Activated CD8-positive, alpha-beta memory T cell treated with anti-CD3 and anti-CD28 coated beads for 4 hours (primary cell): ENCODE results near the gene CACNA1D.

Source experiments
- DNase-seq, 2 donors: peaks; one replicate each; pipeline ENCODE4 v3.0.0-alpha.2; 2020; ENCODE audit warnings: low read depth in 2 of 2

The CACNA1D gene

DNA sequence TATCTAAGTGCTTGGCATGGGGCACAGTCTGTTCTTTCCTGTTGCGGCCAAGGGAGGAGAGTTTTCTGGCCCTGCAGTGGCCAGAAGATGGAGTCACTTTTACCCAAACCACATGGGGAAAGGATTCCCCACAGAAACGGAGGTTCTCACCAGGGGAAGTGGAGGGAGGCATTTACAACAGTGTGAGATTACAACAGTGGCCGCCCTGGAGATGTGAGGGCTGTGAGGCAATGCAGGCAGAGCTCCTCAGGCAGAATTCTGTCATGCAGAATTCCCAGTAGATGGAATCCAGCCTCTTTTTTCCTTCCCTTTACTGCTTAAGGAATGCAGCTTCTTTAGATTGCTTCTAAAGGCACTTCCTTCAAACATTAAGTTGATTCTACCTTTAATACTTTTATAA, 83.1 kb downstream of the CACNA1D start:
- DNase-seq, result no peak

- DNase-seq, result no peak
Measured at GRCh38 chr3:53579636-53580035, 85.2 kb downstream of the CACNA1D start.

DNA sequence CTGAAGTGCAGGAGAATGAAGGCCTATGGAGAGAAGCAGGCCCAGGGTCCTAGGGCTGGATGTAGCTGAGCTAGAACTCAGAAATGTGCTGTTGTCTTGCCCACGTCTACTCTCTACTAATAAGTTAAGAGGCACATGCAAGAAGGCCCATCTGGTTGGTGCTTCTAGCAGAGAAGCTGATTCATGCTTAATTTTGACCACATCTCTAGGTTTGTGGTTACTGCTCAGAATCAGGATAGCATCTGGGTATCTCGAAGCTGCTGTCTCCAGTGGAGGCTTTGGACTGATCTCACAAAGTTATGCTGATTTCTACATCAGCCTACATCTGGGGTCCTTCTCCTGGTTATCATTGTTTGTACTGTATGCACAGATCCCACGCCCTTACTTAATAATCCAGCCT, 87.3 kb downstream of the CACNA1D start:
- no peak for DNase-seq

GRCh38 chr3:53583161-53583690, 88.8 kb downstream of the CACNA1D start:
- DNase-seq, result no peak

DNA sequence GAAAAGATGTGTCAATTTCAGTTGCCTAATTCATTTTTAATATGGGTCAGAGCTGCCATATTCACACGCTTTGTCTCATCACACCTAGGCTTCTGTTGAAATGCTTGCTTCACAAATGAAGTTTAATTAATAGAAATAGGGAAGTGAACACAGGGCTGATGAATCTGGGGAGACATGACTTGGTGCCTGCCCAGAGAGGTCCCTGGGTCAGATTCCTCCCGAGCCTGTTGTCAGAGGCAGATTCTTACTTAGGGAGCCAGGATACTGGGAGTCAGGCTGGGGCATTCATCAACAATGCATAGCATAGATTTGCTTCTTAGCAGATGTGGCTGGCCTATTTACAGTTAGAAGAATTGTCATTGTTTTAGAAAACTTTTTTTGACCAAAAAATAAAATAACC, 90.6 kb downstream of the CACNA1D start:
- DNase-seq, result no peak

- DNase-seq, result no peak
Measured at GRCh38 chr3:53585627-53586026, 91.2 kb downstream of the CACNA1D start.

DNA sequence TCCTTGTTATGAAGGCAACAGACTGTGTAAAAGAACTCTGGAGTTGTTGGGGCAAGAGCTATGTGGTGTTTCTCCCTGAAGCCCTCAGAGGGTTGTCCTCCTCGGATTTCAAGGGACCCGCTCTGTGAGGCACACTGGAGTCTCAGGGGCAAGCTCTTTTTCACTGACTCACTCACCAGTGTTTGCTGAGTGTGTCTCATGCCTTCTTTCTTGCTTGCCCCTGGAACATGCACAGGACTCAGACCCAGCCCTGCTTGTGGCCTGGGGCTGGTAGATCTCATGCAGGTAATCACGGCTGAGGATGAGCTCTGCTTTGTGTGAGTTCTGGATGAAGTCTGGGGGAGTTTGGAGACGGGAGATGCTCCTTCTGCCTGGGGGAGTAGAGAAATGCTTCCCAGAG, 93.7 kb downstream of the CACNA1D start:
- DNase-seq, result no peak

DNA sequence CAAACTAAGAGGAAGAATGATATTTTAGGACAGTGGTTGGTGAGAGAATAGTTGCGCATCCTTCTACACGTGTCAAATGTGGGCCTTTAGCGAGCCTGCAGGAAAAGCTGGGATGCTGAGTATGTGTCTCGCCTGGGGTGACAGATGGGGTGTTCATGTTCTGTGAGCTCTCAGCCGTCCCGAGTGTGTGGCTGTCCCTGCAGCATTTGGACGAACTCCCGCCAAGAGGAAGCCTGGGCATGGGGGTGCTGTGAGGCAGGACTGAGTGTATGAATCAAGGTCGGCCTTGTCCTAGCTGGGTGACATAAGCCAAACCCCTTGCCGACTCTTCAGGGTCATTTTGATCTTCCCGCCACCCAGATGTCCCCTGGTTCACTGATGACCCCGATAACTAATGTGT, 94.8 kb downstream of the CACNA1D start:
- no peak for DNase-seq

- DNase-seq, result no peak
Measured at GRCh38 chr3:53589806-53590205, 95.4 kb downstream of the CACNA1D start.

GRCh38 chr3:53590606-53591005, 96.2 kb downstream of the CACNA1D start:
- no peak for DNase-seq

- DNase-seq, result no peak
Measured at GRCh38 chr3:53591646-53592045, 97.2 kb downstream of the CACNA1D start.

- no peak for DNase-seq
Measured at GRCh38 chr3:53592862-53593261, 98.5 kb downstream of the CACNA1D start.

- DNase-seq, result no peak
Measured at GRCh38 chr3:53593611-53594010, 99.2 kb downstream of the CACNA1D start.

- no peak for DNase-seq
Measured at GRCh38 chr3:53594276-53594675, 99.9 kb downstream of the CACNA1D start.

DNA sequence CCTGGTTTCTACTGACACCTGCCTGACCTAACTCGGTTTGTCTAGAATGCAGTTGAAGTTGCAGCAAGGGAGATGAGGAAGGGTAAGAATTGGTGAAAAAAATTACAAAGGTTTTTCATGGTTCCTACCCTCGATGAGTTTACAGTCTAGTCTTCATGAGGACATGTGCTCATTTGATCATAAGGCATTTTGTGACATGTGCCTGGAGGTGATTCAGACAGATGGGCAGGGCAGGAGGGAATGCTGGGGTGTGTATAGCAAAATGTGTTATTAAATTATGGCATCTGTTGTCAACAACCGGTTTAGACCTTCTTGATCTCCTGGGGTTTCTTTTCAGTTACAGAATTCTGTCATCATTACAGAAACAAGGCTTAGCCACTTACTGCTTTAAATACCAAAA, 101.2 kb downstream of the CACNA1D start:
- no peak for DNase-seq

- no peak for DNase-seq
Measured at GRCh38 chr3:53597136-53597915, 102.9 kb downstream of the CACNA1D start.

GRCh38 chr3:53599771-53600170, 105.4 kb downstream of the CACNA1D start:
- DNase-seq, result no peak

DNA sequence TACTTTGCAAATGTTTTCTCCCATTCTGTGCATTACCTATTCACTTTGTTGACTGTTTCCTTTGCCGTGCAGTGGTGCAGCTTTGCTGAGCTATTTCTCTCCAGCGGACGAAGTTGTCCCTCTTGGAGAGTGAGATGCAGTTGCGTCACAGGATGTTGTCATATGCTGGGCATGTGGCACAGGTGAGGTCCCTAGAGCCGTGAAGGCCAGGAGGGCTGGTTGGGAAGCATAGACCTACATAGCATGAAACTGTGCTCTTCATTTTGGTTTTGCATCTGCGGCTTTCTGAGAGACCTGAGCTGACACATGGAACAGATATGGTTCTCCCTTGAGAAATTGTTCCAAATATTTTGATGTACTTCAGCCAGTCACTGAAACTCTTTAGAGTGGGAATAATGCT, 108.5 kb downstream of the CACNA1D start:
- no peak for DNase-seq

GRCh38 chr3:53604232-53604631, 109.8 kb downstream of the CACNA1D start:
- DNase-seq, result no peak

GRCh38 chr3:53606793-53607192, 112.4 kb downstream of the CACNA1D start:
- no peak for DNase-seq

- DNase-seq, result no peak
Measured at GRCh38 chr3:53612508-53612907, 118.1 kb downstream of the CACNA1D start.

GRCh38 chr3:53613125-53613524, 118.7 kb downstream of the CACNA1D start:
- no peak for DNase-seq

GRCh38 chr3:53614307-53614706, 119.9 kb downstream of the CACNA1D start:
- DNase-seq, result no peak

DNA sequence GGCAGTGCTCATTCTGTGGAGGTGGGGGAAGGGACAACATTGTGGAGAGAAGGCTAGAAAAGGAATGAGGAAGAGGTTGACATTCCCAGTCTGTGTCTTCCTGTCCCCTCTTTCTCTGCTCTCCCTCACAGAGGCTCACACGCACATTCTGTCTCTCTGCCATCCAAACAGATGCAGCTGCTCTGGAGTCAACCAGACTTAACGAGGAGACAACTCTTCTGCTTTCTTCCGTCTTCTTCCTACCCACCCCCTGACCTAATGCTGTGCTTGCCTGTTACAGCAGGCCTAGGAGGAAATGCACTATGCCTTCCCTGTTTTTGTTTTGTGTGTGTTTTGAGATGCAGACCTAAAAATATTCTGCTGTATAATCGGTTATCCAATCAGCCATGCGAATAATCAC, 121.9 kb downstream of the CACNA1D start:
- DNase-seq, result no peak
